ENCODE data around the gene VIPR2. TPM values are rescaled to one million over a fixed set of nuclear protein-coding genes. Genes with fewer than 3 reads are reported as not detected.
"Not testable (repeated sequence)": the region's sequence is repeated elsewhere in the genome, so short reads cannot be mapped to it uniquely, and the experiment has no call there.

The VIPR2 gene
- total RNA-seq: 0.04 TPM

- peak; percentile 27 for ATAC-seq
Observed at GRCh38 chr7:159144758-159145489, at the start of gene VIPR2. Gene VIPR2, minus strand, starts transcription at chr7:159144867. Its CDS starts 96 bp downstream, at chr7:159144771.

GRCh38 chr7:159193543-159194090 is 49.0 kb upstream of the VIPR2 start:
- no peak for ATAC-seq

GRCh38 chr7:159192725-159193453 is 48.2 kb upstream of the VIPR2 start:
- ATAC-seq: no peak

- no peak for ATAC-seq
Observed at GRCh38 chr7:159192013-159192412, 47.3 kb upstream of the VIPR2 start.

- no peak for ATAC-seq
Observed at GRCh38 chr7:159191236-159191635, 46.6 kb upstream of the VIPR2 start.

GRCh38 chr7:159188011-159188410 is 43.3 kb upstream of the VIPR2 start:
- no peak for ATAC-seq

- no peak for ATAC-seq
Observed at GRCh38 chr7:159179241-159179640, 34.6 kb upstream of the VIPR2 start.

GRCh38 chr7:159177284-159177953 is 32.8 kb upstream of the VIPR2 start:
- ATAC-seq: no peak

GRCh38 chr7:159175792-159176191 is 31.1 kb upstream of the VIPR2 start:
- no peak for ATAC-seq

- ATAC-seq: not testable (repeated sequence)
Observed at GRCh38 chr7:159175100-159175499, 30.4 kb upstream of the VIPR2 start.

- no peak for ATAC-seq
Observed at GRCh38 chr7:159172400-159172799, 27.7 kb upstream of the VIPR2 start.

GRCh38 chr7:159169391-159169790 is 24.7 kb upstream of the VIPR2 start:
- no peak for ATAC-seq

GRCh38 chr7:159167139-159167538 is 22.5 kb upstream of the VIPR2 start:
- no peak for ATAC-seq

- no peak for ATAC-seq
Observed at GRCh38 chr7:159166530-159166929, 21.9 kb upstream of the VIPR2 start.

GRCh38 chr7:159165352-159165751 is 20.7 kb upstream of the VIPR2 start:
- no peak for ATAC-seq

GRCh38 chr7:159163703-159164301 is 19.1 kb upstream of the VIPR2 start:
- not testable (repeated sequence) for ATAC-seq

GRCh38 chr7:159162050-159162626 is 17.5 kb upstream of the VIPR2 start:
- not testable (repeated sequence) for ATAC-seq

GRCh38 chr7:159160450-159160849 is 15.8 kb upstream of the VIPR2 start:
- no peak for ATAC-seq

- ATAC-seq: no peak
Observed at GRCh38 chr7:159159731-159160130, 15.1 kb upstream of the VIPR2 start.

- no peak for ATAC-seq
Observed at GRCh38 chr7:159158888-159159405, 14.3 kb upstream of the VIPR2 start.

- ATAC-seq: no peak
Observed at GRCh38 chr7:159158125-159158887, 13.6 kb upstream of the VIPR2 start.

Data from esophagus mucosa (tissue), 1 donor.